Prostate gland (tissue), 2 donors: ENCODE data around the gene MEIS2. TPM values are rescaled to one million over a fixed set of nuclear protein-coding genes. Genes with fewer than 3 reads are reported as not detected.

ENCODE experiments used
- DNase-seq: peaks from one replicate; pipeline ENCODE4 v3.0.0-alpha.2; 2019; ENCODE audit warnings: low spot score
- H3K27ac ChIP-seq, 2 donors: fragments of 200-600 bp; sonication (generic); 2 replicates each; pipeline ENCODE4 v1.5.1; 2017 to 2019
- H3K27me3 ChIP-seq: fragments of 200-600 bp; sonication (generic); replicated peaks from 2 replicates; pipeline ENCODE4 v1.5.1; 2019; ENCODE audit not compliant: insufficient read depth
- H3K36me3 ChIP-seq, 2 donors: fragments of 200-600 bp; sonication (generic); 1 replicate in 1 of 2; 2 replicates in 1 of 2; pipeline versions ENCODE4 v1.5.1 to v1.8.1; 2017 to 2019
- H3K4me1 ChIP-seq: fragments of 200-600 bp; sonication (generic); replicated peaks from 2 replicates; pipeline ENCODE4 v1.5.1; 2019
- H3K4me3 ChIP-seq, 2 donors: fragments of 200-600 bp; sonication (generic); 2 replicates each; pipeline ENCODE4 v1.5.1; 2017 to 2019
- H3K9me3 ChIP-seq: fragments of 200-600 bp; sonication (generic); 2 replicates; pipeline ENCODE4 v1.5.1; 2017
- CTCF ChIP-seq, 4 experiments: fragments of 200-600 bp in 2 of 4; fragments of 450-650 bp in 2 of 4; sonication (generic) in 2 of 4; IDR thresholded peaks; 1 replicate in 3 of 4; 2 replicates in 1 of 4; pipeline ENCODE4 v1.5.1; 2016 to 2019; ENCODE audit warnings: antibody characterized with exemption in 4 of 4, mild to moderate bottlenecking in 2 of 4, moderate library complexity in 2 of 4
- POLR2A ChIP-seq: fragments of 450-650 bp; IDR thresholded peaks from one replicate; pipeline ENCODE4 v1.6.1; 2016; ENCODE audit warnings: antibody characterized with exemption, mild to moderate bottlenecking
- POLR2AphosphoS5 ChIP-seq: sonication (generic); formaldehyde crosslinking; IDR thresholded peaks from one replicate; pipeline ENCODE4 v1.6.1; 2017; ENCODE audit warnings: antibody characterized with exemption
- WGBS: methylation state at CpG from one replicate; pipeline ENCODE4 v1.1.5; 2018; 5-methylcytosine and 5-hydroxymethylcytosine counted together
- intact Hi-C: fragments of 100-400 bp; cut with DNase I; formaldehyde crosslinking; loops from one replicate; pipeline ENCODE4 v1.14.2; 2022
- total RNA-seq, 2 donors: library from RNA; depleted of rRNA; stranded (reverse); fragments of >200 nt; gene quantifications; one replicate each; pipeline ENCODE4 v1.1.0, GENCODE V29; 2016

Gene MEIS2
- total RNA-seq, 2 donors from 2014 or later = 53.4 to 73.2 TPM

DNA sequence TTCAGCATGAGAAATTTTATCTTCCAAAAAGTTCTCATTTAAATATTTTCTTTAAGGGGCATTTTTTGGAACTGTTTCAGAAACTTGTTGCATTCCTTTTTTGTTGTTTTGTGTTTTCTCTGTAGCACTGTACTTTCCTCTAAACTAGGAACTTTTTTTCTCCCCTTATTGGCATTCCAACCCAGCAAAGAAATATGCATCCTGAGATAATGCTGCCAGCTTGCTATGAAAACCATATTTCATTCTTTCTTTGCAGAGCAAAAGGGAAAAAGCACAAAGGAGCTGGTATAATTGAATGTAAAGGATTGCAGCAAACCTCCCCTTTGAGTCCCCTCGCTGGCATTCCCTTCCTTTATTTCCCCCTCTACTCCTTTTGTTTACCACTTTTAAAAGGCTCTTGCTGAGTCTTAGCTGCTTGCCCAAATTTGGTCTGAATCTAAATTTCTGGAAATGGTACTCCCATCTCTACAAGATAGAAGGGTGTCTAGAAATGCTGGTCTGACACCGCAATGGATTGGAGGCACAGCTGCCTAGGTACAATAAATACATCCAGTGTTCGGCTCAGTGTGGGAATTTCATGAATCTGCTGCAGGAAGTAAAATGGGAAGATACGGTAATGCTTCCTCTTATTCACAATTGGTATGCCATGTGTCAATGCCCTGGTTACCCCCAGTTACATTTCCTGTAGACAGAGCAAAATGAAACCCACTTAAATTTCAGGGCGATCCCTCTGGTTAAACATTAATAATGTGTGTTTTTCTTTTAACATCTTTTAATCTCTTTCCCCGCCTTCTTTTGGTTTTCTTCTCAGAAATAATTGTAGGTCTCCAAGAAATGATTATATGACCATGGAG lies 156.6 kb downstream of the MEIS2 start:
- no peak for DNase-seq
- no peaks in the 10 kb centered on the region for H3K27me3 ChIP-seq
- H3K36me3 ChIP-seq = no peaks in the 10 kb centered on the region
- intact Hi-C loops = no loop called here
- TF ChIP-seq CTCF (IDR thresholded peaks at IDR 0.05) (no peak), POLR2A (no peak), POLR2AphosphoS5 (no peak)
- H3K9me3 ChIP-seq = no peaks in the 10 kb centered on the region
- no peak overlapping the region for H3K4me3 ChIP-seq
- 57% methylated on average over 6 of the region's 6 CpGs for WGBS
- no peak overlapping the region for H3K27ac ChIP-seq
- H3K4me1 ChIP-seq = no peaks in the 10 kb centered on the region

- intact Hi-C loops = no loop called here
- WGBS = 93% methylated on average over 6 of the region's 6 CpGs
- TF ChIP-seq POLR2AphosphoS5 (no peak), POLR2A (no peak), CTCF (IDR thresholded peaks at IDR 0.05) (no peak)
- no peaks in the 10 kb centered on the region for H3K27me3 ChIP-seq
- no peak for DNase-seq
- no peak overlapping the region for H3K27ac ChIP-seq
- no peak overlapping the region for H3K4me3 ChIP-seq
- H3K9me3 ChIP-seq = no peaks in the 10 kb centered on the region
- no peaks in the 10 kb centered on the region for H3K36me3 ChIP-seq
- H3K4me1 ChIP-seq = no peaks in the 10 kb centered on the region
These were observed 158.0 kb downstream of the MEIS2 start for GRCh38 chr15:36942248-36942827.

DNA sequence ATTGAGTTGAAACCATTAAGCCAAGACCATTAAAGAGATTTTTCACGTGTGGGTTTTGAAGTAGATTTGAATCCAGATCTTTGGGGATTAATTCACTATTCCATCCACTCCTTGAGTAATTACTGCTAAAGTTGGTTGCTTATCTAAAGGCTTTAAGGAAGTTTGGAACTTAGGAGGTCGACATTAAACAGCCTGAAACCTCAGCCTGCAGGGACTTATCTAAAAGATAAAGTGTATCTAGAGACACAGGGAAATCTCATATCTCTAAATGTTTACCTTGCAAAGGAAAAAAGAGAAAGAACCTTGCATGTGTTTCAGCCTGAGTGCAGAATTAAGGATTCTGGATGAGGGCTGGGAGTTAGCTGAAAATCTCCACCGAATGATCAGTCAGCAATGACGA lies 158.6 kb downstream of the MEIS2 start:
- 79% methylated on average over 4 of the region's 4 CpGs for WGBS
- H3K27ac ChIP-seq = no peak overlapping the region
- no peak overlapping the region for H3K4me3 ChIP-seq
- intact Hi-C loops = no loop called here
- H3K9me3 ChIP-seq = no peaks in the 10 kb centered on the region
- TF ChIP-seq POLR2A = no peak
- no peaks in the 10 kb centered on the region for H3K4me1 ChIP-seq
- H3K27me3 ChIP-seq = no peaks in the 10 kb centered on the region
- DNase-seq = no peak
- no peaks in the 10 kb centered on the region for H3K36me3 ChIP-seq

- no peak for TF ChIP-seq POLR2AphosphoS5
- TF ChIP-seq POLR2A = no peak
- TF ChIP-seq CTCF (IDR thresholded peaks at IDR 0.05) = no peak
- H3K9me3 ChIP-seq = no peaks in the 10 kb centered on the region
- H3K36me3 ChIP-seq = no peaks in the 10 kb centered on the region
- no peak overlapping the region for H3K4me3 ChIP-seq
- 83% methylated on average over 3 of the region's 3 CpGs for WGBS
- no peak overlapping the region for H3K27ac ChIP-seq
- intact Hi-C loops = no loop called here
- H3K4me1 ChIP-seq = no peaks in the 10 kb centered on the region
- H3K27me3 ChIP-seq = no peaks in the 10 kb centered on the region
- DNase-seq = no peak
These were observed 159.6 kb downstream of the MEIS2 start for GRCh38 chr15:36940636-36941260.

- H3K27me3 ChIP-seq = no peaks in the 10 kb centered on the region
- 91% methylated on average over 3 of the region's 3 CpGs for WGBS
- H3K27ac ChIP-seq = no peak overlapping the region
- no peaks in the 10 kb centered on the region for H3K9me3 ChIP-seq
- H3K36me3 ChIP-seq = no peaks in the 10 kb centered on the region
- TF ChIP-seq POLR2A = no peak
- no peaks in the 10 kb centered on the region for H3K4me1 ChIP-seq
- intact Hi-C loops = no loop called here
- DNase-seq = no peak
- H3K4me3 ChIP-seq = no peak overlapping the region
These were observed 160.1 kb downstream of the MEIS2 start for GRCh38 chr15:36940219-36940618.
